ENCODE results near the gene DDX42. TPM values are rescaled to one million over a fixed set of nuclear protein-coding genes. Genes with fewer than 3 reads are reported as not detected.

The DDX42 gene
- total RNA-seq, 1 donor from 2014 or later = 47.6 TPM

GRCh38 chr17:63822537-63822936, 48.6 kb downstream of the DDX42 start:
- no peak for DNase-seq (ENCODE audit: low read depth)

DNA sequence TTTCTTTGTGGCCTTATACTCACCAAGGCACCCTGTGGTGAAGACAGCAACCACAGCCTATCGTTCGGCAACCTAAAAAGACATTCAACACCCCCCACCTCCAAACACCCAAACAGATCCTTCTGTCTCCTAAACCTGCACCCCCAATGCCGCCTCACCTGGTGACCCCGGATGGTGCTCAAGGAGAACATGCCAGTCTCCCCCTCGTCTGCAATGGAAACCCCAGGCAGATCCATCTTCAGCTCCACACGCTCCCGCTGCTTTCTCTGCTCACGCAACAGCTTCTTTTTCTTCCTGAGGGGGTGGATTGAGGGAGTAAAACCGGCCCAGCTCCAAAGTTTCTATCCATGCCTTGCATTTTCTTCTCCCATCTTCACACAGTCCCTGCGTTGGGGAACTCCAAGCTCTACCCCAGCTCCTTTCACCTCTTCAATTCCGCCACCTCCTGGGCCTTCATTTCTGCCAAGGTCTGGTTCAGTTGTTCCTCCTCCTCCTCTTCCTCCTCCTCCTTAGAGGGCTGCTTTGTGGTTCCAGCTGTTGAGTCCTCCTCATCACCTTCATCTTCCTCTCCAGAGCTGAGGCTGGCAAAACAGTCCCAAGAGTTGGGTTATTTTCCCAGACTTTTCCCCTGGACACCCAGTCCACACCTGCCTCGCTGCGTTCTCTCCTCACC, 49.8 kb downstream of the DDX42 start:
- DNase-seq (ENCODE audit: low read depth) = no peak

DNA sequence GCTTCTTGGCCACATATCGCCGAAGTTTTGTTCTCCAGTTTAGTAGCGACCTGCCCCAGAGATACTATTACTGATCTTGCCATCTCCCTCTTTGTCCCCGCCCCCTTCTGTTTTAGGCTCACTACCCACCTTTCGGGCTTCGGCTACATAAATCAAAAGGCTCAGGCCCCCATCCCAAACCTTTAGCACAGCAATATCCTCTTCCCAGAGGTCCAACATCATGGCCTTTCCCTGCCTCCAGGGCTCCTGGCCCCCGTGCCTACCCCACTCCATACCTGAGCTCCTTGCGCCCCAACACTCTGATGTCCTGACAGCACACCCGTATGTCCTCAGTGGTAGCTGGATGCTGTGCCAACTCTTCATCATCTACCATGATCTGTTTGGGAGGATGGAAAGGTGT, 50.4 kb downstream of the DDX42 start:
- no peak for DNase-seq (ENCODE audit: low read depth)

DNA sequence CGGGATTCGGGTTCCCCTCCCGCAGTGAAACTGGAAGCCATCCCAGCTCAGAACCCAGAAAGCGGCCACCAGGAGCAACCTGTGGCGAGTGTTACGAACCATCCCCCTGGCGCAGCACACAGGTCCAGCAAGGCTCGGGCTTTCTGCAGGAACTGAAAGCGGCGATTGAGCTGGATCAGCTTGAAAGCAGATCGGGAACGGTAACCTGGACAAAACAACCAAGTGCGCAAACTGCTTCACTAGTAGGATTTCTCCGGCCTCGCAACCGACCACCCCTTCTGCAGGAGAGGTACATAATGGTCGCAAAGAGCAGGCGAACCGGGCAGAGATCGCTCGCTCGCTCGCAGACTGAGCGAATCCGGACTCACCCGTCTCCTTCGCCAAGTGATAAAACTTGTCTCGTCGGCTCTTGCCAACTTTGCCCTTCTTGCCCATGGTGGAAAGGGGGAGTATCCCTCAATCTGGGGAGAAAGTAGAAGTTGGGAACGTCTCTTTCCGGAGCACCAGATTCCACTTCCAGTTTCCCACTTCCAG, 52.6 kb downstream of the DDX42 start:
- DNase-seq (ENCODE audit: low read depth) = peak; percentile 10

DNA sequence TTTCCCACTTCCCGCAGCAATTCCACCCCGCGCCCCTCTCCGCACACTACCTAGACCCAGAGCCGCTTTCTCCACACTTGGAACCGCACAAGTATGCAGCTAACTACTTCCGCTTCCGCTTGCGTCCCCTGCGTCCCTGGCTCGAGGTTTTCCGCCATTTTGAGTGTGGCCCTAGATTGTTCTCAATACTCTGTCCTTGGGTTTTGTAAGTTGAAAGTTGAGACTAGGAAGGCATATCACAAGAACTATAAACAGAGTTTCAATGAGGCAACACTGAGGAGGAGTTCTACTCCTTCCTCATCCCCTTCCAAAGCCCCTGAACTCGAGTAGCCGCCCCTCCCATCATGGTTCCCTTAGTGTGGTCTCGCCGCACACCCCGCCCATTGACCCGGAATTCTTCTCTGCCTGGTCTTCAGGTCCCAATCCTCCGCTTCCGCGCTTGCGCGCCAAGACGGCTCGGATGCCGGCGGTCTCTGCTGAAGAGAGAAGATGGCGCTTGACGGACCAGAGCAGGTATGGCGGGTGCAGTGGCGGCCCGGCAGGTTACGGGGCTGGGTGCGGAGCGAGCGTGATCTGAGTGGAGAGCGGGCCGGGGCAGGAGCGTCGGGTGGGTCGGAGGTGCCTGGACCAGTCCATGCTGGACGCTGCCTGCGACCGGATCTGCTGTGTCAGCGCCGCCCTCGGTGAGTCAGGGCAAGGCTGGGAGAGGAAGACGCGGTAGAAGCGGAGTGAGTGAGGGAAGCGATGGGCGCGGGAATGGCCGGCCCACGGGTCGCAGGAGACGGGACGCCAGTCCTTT, 53.2 kb downstream of the DDX42 start, which contains the start of the genes FTSJ3 and PSMC5:
TSS of gene FTSJ3 (minus strand) at position 662 of the 799 bp plus-strand sequence. CDS start 761 bp downstream, outside the sequence.
TSS of gene PSMC5 (plus strand) at position 430 of the 799 bp plus-strand sequence. CDS start at position 490, 60 bp downstream.
- DNase-seq (ENCODE audit: low read depth) = peak; percentile 98

GRCh38 chr17:63827801-63828221, 53.8 kb downstream of the DDX42 start:
- peak; percentile 8 for DNase-seq (ENCODE audit: low read depth)

- no peak for DNase-seq (ENCODE audit: low read depth)
Measured at GRCh38 chr17:63828936-63829335, 55.0 kb downstream of the DDX42 start.

DNA sequence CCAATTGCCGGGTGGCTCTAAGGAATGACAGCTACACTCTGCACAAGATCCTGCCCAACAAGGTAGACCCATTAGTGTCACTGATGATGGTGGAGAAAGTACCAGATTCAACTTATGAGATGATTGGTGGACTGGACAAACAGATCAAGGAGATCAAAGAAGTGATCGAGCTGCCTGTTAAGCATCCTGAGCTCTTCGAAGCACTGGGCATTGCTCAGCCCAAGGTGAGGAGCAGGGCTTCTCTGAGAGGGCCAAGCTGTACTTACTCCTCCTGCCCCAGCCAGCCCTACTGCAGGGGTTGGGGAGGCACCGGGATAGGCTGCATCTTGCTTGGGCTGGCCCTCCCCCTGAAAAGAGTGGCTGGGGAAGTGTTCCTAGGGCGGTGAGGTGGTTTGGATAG, 56.3 kb downstream of the DDX42 start:
- no peak for DNase-seq (ENCODE audit: low read depth)

DNA sequence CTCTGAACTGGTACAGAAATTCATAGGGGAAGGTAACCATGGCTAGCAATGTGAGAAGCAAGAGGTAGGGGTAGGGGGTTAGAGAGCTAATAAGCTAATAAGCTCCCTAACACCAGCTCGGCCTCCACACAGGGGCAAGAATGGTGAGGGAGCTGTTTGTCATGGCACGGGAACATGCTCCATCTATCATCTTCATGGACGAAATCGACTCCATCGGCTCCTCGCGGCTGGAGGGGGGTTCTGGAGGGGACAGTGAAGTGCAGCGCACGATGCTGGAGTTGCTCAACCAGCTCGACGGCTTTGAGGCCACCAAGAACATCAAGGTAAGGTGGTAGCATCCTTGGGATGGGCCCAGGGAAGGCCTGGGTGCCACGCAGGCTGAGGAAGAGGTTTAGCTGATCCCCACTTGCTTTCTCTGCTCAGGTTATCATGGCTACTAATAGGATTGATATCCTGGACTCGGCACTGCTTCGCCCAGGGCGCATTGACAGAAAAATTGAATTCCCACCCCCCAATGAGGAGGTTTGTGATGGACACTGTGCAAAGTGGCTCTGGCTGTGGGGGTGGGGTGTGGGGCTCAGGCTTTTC, 57.0 kb downstream of the DDX42 start:
- DNase-seq (ENCODE audit: low read depth) = no peak

GRCh38 chr17:63831505-63831904, 57.5 kb downstream of the DDX42 start:
- no peak for DNase-seq (ENCODE audit: low read depth)

DNA sequence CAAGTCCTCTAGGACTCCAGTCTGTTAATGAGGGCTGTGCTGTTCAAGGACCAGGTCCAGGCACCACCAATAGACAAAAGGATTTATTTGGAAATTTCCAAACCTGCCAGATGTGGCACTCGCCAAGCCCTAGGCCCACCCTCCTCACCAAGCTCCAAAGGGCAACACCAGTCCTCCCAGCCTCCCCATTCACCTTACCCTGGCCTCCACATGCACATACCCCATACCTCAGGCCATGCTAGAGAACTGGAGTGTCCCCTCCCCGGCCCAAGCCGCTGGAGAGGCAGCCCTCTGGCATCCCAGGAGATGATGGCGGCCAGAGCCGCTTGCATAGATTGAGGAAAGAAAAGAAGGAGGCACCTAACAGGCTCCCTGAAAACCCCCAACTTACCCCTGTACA, 58.0 kb downstream of the DDX42 start:
- no peak for DNase-seq (ENCODE audit: low read depth)

DNA sequence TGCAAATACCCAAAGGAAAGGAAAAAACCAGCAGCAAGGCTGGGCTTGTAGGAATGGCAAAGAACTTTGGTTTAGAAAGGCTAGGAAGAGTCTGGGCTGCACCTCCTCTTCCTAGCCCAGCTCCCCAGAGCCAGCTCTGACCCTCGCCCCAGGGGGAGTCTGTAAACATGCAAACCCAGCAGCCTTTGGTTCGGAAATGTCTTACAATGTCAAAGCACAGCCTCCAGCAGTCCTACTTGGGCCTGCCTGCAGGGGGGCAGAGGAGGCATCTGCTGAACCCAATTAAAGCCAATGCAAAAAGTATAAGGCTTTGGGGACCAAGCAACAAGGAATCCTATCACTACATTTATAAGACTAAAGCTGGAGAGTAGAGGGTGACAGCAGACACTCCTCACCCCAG, 58.5 kb downstream of the DDX42 start:
- DNase-seq (ENCODE audit: low read depth) = no peak

- DNase-seq (ENCODE audit: low read depth) = no peak
Measured at GRCh38 chr17:63833026-63833740, 59.2 kb downstream of the DDX42 start.

- DNase-seq (ENCODE audit: low read depth) = no peak
Measured at GRCh38 chr17:63833741-63834373, 59.9 kb downstream of the DDX42 start.

- peak; percentile 86 for DNase-seq (ENCODE audit: low read depth)
Measured at GRCh38 chr17:63834431-63835166, 60.6 kb downstream of the DDX42 start.

DNA sequence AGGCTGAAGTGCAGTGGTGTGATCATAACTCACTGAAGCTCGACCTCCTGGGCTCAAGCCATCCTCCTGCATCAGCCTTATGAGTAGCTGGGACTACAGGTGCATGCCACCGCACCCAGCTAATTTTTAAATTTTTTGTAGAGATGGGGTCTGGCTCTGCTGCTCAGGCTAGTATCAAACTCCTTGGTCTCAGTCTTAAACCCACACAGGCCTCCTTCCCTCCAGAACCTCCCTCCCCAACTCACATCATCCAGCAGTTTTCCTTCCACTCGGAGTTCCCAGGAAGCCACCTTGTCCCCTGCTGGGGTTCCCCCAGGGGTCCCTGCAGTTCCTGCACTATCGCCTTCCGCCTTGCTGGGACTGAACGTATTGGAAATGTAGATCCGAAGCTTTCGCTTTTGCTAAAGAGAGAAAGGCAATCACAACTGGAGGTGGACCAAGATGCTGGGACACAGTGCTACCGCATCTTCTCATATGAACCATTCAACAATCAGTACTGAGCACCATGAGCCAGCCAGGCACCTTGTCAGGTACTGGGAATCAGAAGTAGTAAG, 61.3 kb downstream of the DDX42 start:
- no peak for DNase-seq (ENCODE audit: low read depth)

GRCh38 chr17:63836811-63837210, 62.8 kb downstream of the DDX42 start:
- no peak for DNase-seq (ENCODE audit: low read depth)

- no peak for DNase-seq (ENCODE audit: low read depth)
Measured at GRCh38 chr17:63837480-63837879, 63.5 kb downstream of the DDX42 start.

- no peak for DNase-seq (ENCODE audit: low read depth)
Measured at GRCh38 chr17:63837962-63838600, 64.1 kb downstream of the DDX42 start.

Data from myocyte (in vitro differentiated cells).